Osteocyte (in vitro differentiated cells): ENCODE results near the gene GABRP. TPM values are rescaled to one million over a fixed set of nuclear protein-coding genes. Genes with fewer than 3 reads are reported as not detected.

Experiments used
- DNase-seq: peaks from one replicate; pipeline ENCODE4 v3.0.0; 2021; ENCODE audit warnings: mixed read lengths; ENCODE audit not compliant: unreplicated experiment; ENCODE audit errors: extremely low spot score
- H3K27ac Mint-ChIP-seq: one replicate; pipeline ENCODE4 v1.8.0; 2021; ENCODE audit warnings: mild to moderate bottlenecking, mixed read lengths; ENCODE audit not compliant: unreplicated experiment
- H3K27me3 Mint-ChIP-seq: one replicate; pipeline ENCODE4 v1.8.0; 2021; ENCODE audit warnings: mixed read lengths; ENCODE audit not compliant: unreplicated experiment
- H3K36me3 Mint-ChIP-seq: one replicate; pipeline ENCODE4 v1.8.0; 2021; ENCODE audit warnings: mixed read lengths; ENCODE audit not compliant: unreplicated experiment
- H3K4me1 Mint-ChIP-seq: one replicate; pipeline ENCODE4 v1.8.0; 2021; ENCODE audit warnings: mixed read lengths; ENCODE audit not compliant: unreplicated experiment
- H3K4me3 Mint-ChIP-seq: one replicate; pipeline ENCODE4 v1.8.0; 2021; ENCODE audit warnings: mild to moderate bottlenecking, moderate library complexity, mixed read lengths; ENCODE audit not compliant: unreplicated experiment
- H3K9me3 Mint-ChIP-seq: one replicate; pipeline ENCODE4 v1.8.0; 2021; ENCODE audit warnings: mixed read lengths; ENCODE audit not compliant: unreplicated experiment
- total RNA-seq: library from RNA; stranded (reverse); gene quantifications from 2 replicates; pipeline ENCODE4 v1.2.1, GENCODE V29; 2021
- TF ChIP-seq, protein P1 (sequence below): fragments of 200-600 bp; sonication (generic); IDR thresholded peaks from 2 replicates; pipeline ENCODE4 v1.5.0; 2021; ENCODE audit warnings: antibody characterized with exemption, mild to moderate bottlenecking, moderate library complexity

Gene GABRP
- total RNA-seq, 1 donor from 2014 or later: not detected

DNA sequence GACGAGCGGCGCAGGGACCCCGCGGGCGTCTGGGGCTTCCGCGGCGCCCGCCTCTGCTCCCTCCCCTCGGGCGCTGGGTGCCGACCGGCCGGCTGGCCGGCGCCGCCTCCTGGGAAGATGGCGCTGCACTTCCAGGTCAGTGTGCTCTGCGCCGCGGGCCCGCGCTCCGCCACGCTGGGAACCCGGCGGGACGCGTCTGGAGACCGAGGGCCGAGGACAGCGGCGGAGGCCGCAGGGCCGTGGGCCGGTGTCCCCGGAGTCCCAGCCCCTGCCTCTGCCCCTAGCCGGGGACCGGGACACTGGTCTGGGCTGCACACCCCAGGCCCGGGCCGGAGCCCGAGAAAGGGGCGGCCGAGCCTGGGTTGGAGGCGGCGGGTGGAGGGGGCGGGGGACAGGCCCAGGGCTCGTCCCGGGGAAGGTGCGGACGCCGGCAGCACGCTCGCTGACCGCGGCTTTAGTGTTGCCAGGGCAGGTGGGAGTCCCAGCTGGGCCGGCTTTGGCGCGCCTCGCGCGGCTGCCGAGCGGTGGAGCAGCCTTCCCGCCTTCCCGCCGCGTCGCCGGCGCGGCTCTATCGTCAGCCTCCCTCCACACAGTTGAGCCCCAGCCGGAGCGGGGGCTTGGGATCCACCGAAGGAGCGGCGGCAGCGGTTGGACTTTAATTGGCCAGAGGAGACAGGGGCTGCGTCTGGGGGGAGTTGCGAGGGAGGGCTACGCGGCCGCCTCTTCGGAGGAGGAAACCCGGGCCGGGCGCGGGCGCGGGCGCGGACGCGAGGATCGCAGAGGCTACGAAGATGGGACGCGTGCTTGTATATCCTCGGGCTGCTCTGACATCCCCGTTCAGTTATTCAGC lies 78.6 kb downstream of the GABRP start, which contains the start of gene RANBP17:
RANBP17 (plus strand) TSS at position 102 of the 850 bp plus-strand sequence.
- no peaks in the 10 kb centered on the region for H3K27me3 Mint-ChIP-seq
- TF ChIP-seq, protein P1, sequence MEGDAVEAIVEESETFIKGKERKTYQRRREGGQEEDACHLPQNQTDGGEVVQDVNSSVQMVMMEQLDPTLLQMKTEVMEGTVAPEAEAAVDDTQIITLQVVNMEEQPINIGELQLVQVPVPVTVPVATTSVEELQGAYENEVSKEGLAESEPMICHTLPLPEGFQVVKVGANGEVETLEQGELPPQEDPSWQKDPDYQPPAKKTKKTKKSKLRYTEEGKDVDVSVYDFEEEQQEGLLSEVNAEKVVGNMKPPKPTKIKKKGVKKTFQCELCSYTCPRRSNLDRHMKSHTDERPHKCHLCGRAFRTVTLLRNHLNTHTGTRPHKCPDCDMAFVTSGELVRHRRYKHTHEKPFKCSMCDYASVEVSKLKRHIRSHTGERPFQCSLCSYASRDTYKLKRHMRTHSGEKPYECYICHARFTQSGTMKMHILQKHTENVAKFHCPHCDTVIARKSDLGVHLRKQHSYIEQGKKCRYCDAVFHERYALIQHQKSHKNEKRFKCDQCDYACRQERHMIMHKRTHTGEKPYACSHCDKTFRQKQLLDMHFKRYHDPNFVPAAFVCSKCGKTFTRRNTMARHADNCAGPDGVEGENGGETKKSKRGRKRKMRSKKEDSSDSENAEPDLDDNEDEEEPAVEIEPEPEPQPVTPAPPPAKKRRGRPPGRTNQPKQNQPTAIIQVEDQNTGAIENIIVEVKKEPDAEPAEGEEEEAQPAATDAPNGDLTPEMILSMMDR: peak; percentile 28
- peaks cover 13% of the 10 kb centered on the region for H3K9me3 Mint-ChIP-seq
- peaks cover 7% of the 10 kb centered on the region for H3K36me3 Mint-ChIP-seq
- H3K27ac Mint-ChIP-seq: peak within 1 kb of the TSS; percentile 66
- H3K4me3 Mint-ChIP-seq: peak within 1 kb of the TSS; percentile 85
- H3K4me1 Mint-ChIP-seq: peaks cover 16% of the 10 kb centered on the region
- DNase-seq: peak; percentile 92

DNA sequence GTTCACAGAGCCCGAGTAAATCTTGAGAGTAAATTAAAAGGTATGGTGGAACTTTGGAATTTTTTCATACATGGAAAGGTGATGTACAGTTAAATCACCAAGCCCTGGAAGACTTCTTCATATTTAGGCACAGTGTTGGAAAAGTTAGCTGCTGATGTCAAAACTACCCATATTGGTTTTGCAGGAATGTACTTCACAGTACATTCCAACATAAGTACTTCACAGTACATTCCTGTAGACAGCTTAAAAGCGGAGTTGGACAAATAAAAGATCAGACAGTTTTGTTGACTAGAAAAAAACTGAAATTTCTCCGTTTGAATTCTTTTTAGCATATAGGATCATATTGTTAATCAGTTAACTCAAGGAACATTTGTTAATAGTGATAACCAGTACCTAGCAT lies 80.1 kb downstream of the GABRP start:
- H3K4me3 Mint-ChIP-seq: peak overlapping the region; percentile 85
- no peak for DNase-seq

More for the DNA sequence above, 80.1 kb downstream of the GABRP start:
- Mint-ChIP-seq H3K27me3 (no peaks in the 10 kb centered on the region), H3K4me1 (peaks cover 17% of the 10 kb centered on the region), H3K9me3 (peaks cover 13% of the 10 kb centered on the region), H3K27ac (peak overlapping the region; percentile 9), H3K36me3 (peaks cover 7% of the 10 kb centered on the region)
- TF ChIP-seq, protein P1: no peak

Other genes with a start within 250 kb of the GABRP start
- gene RANBP17, start 78.3 kb downstream of the GABRP start, total RNA-seq: 15.7 and 17.5 TPM in 2 replicates